Hepatocyte (in vitro differentiated cells): ENCODE measurements around the gene FLVCR2. TPM values are rescaled to one million over a fixed set of nuclear protein-coding genes. Genes with fewer than 3 reads are reported as not detected.

Source experiments
- DNase-seq: peaks from one replicate; pipeline ENCODE4 v3.0.0-alpha.2; 2016; ENCODE audit warnings: low spot score
- H2AFZ ChIP-seq: fragments of 200-600 bp; sonication (generic); 2 replicates; pipeline ENCODE4 v1.6.0; 2016; ENCODE audit warnings: antibody characterized with exemption, mild to moderate bottlenecking
- H3K27ac ChIP-seq: fragments of 200-600 bp; sonication (generic); 2 replicates; pipeline ENCODE4 v1.5.1; 2016; ENCODE audit warnings: mild to moderate bottlenecking
- H3K27me3 ChIP-seq: fragments of 200-600 bp; sonication (generic); 2 replicates; pipeline ENCODE4 v1.6.1; 2016
- H3K36me3 ChIP-seq: fragments of 200-600 bp; sonication (generic); replicated peaks from 2 replicates; pipeline ENCODE4 v1.5.1; 2016; ENCODE audit warnings: low read depth; ENCODE audit not compliant: insufficient read depth
- H3K4me1 ChIP-seq: fragments of 200-600 bp; sonication (generic); 2 replicates; pipeline ENCODE4 v1.5.1; 2016; ENCODE audit warnings: mild to moderate bottlenecking, moderate library complexity; ENCODE audit not compliant: insufficient read depth
- H3K4me2 ChIP-seq: fragments of 200-600 bp; sonication (generic); 2 replicates; pipeline ENCODE4 v1.6.0; 2016
- H3K4me3 ChIP-seq: fragments of 200-600 bp; sonication (generic); 2 replicates; pipeline ENCODE4 v1.5.1; 2016; ENCODE audit warnings: mild to moderate bottlenecking
- H3K79me2 ChIP-seq: fragments of 200-600 bp; sonication (generic); 2 replicates; pipeline ENCODE4 v1.6.0; 2017; ENCODE audit warnings: mild to moderate bottlenecking
- H3K9me2 ChIP-seq: fragments of 200-600 bp; sonication (generic); replicated peaks from 2 replicates; pipeline ENCODE4 v1.6.0; 2017; ENCODE audit warnings: mild to moderate bottlenecking; ENCODE audit not compliant: insufficient read depth
- H3K9me3 ChIP-seq: fragments of 200-600 bp; sonication (generic); 2 replicates; pipeline ENCODE4 v1.5.1; 2016; ENCODE audit warnings: low read depth, mild to moderate bottlenecking
- H4K20me1 ChIP-seq: fragments of 200-600 bp; sonication (generic); 2 replicates; pipeline ENCODE4 v1.6.0; 2016; ENCODE audit warnings: mild to moderate bottlenecking; ENCODE audit not compliant: insufficient read depth, poor library complexity, severe bottlenecking
- CTCF ChIP-seq: fragments of 200-600 bp; sonication (generic); IDR thresholded peaks from 2 replicates; pipeline ENCODE4 v1.5.1; 2016; ENCODE audit warnings: antibody characterized with exemption, mild to moderate bottlenecking; ENCODE audit not compliant: poor library complexity
- EZH2 ChIP-seq: fragments of 200-600 bp; sonication (generic); IDR thresholded peaks from 2 replicates; pipeline ENCODE4 v1.6.1; 2016; ENCODE audit warnings: antibody characterized with exemption, mild to moderate bottlenecking, borderline replicate concordance
- EZH2phosphoT487 ChIP-seq: fragments of 200-600 bp; sonication (generic); IDR thresholded peaks from one replicate; pipeline ENCODE4 v1.6.1; 2018; ENCODE audit warnings: antibody characterized with exemption, mild to moderate bottlenecking, low read depth, moderate library complexity; ENCODE audit not compliant: unreplicated experiment, severe bottlenecking
- WGBS: methylation state at CpG from one replicate; pipeline ENCODE4 v1.1.6; 2016; ENCODE audit warnings: low lambda C conversion rate; ENCODE audit errors: missing lambda C conversion rate; 5-methylcytosine and 5-hydroxymethylcytosine counted together
- polyA plus RNA-seq: library from polyadenylated mRNA; unstranded; fragments of >200 nt; fragmentation: Nextera tagmentation; extraction: Ambion mirVana; gene quantifications from 2 replicates; pipeline ENCODE4 v1.2.1, GENCODE V29; 2016
- total RNA-seq: library from RNA; depleted of rRNA; stranded (reverse); fragments of >200 nt; gene quantifications from 2 replicates; pipeline ENCODE4 v1.2.3, GENCODE V29; 2014

FLVCR2 gene
- total and polyA plus RNA-seq, 2 experiments from 2014 or later = 9.5 to 10.1 TPM

- no peaks in the 10 kb centered on the region for H3K27me3 ChIP-seq
- WGBS = 80% methylated on average over 4 of the region's 4 CpGs
- no peaks in the 10 kb centered on the region for H3K79me2 ChIP-seq
- H2AFZ ChIP-seq = no peak overlapping the region
- TF ChIP-seq EZH2phosphoT487 (no peak), CTCF (no peak), EZH2 (no peak)
- no peak overlapping the region for H3K4me3 ChIP-seq
- H3K27ac ChIP-seq = peak overlapping the region; percentile 37
- H3K9me2 ChIP-seq = no peaks in the 10 kb centered on the region
- no peaks in the 10 kb centered on the region for H4K20me1 ChIP-seq
- H3K4me1 ChIP-seq = peaks cover 4% of the 10 kb centered on the region
- H3K36me3 ChIP-seq = no peaks in the 10 kb centered on the region
- H3K4me2 ChIP-seq = no peak overlapping the region
- H3K9me3 ChIP-seq = no peaks in the 10 kb centered on the region
- no peak for DNase-seq
Measured at GRCh38 chr14:75610834-75611233, 32.4 kb downstream of the FLVCR2 start.

- no peak overlapping the region for H3K27ac ChIP-seq
- no peak for DNase-seq
- no peaks in the 10 kb centered on the region for H3K36me3 ChIP-seq
- H3K4me3 ChIP-seq = no peak overlapping the region
- H3K4me1 ChIP-seq = no peaks in the 10 kb centered on the region
- H4K20me1 ChIP-seq = no peaks in the 10 kb centered on the region
- no peaks in the 10 kb centered on the region for H3K9me2 ChIP-seq
- no peak overlapping the region for H3K4me2 ChIP-seq
- no peaks in the 10 kb centered on the region for H3K9me3 ChIP-seq
- WGBS = 35% methylated on average over 4 of the region's 4 CpGs
- no peaks in the 10 kb centered on the region for H3K79me2 ChIP-seq
- H2AFZ ChIP-seq = no peak overlapping the region
- no peaks in the 10 kb centered on the region for H3K27me3 ChIP-seq
- no peak for TF ChIP-seq EZH2phosphoT487
- no peak for TF ChIP-seq CTCF
- no peak for TF ChIP-seq EZH2
Measured at GRCh38 chr14:75612157-75612556, 33.7 kb downstream of the FLVCR2 start.

GRCh38 chr14:75614179-75614578, 35.8 kb downstream of the FLVCR2 start:
- Histone ChIP-seq H3K9me3 (no peaks in the 10 kb centered on the region), H3K9me2 (no peaks in the 10 kb centered on the region), H3K4me1 (no peaks in the 10 kb centered on the region), H3K4me3 (no peak overlapping the region), H3K4me2 (no peak overlapping the region), H2AFZ (no peak overlapping the region), H3K27ac (no peak overlapping the region), H4K20me1 (no peaks in the 10 kb centered on the region), H3K36me3 (no peaks in the 10 kb centered on the region), H3K27me3 (no peaks in the 10 kb centered on the region), H3K79me2 (no peaks in the 10 kb centered on the region)
- no peak for DNase-seq
- TF ChIP-seq EZH2phosphoT487 = no peak
- no peak for TF ChIP-seq EZH2
- no peak for TF ChIP-seq CTCF
- 60% methylated on average over 4 of the region's 4 CpGs for WGBS

DNA sequence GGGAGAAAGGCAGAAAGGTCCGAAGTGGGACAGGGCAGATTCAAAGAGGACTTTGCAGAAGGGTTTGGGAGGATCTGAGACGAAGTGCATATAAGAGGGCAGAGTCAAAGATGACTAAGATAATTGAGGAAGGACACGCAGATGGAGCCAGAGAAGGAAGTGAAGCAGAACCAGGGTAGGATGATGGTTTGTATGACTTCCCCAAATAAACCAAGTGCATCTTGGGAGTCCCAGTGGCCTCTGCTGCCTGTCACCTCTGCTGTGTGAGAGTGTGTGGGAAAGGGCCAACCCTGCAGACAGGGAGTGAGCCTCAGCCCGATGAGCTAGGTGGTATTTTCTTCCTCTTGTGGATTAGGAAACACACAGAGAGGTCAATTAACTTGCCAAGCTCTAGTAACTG, 36.8 kb downstream of the FLVCR2 start:
- no peak overlapping the region for H2AFZ ChIP-seq
- TF ChIP-seq EZH2phosphoT487 = no peak
- TF ChIP-seq EZH2 = no peak
- no peak for TF ChIP-seq CTCF
- no peak overlapping the region for H3K4me2 ChIP-seq
- 95% methylated on average over 4 of the region's 4 CpGs for WGBS
- no peaks in the 10 kb centered on the region for H3K36me3 ChIP-seq
- peaks cover 3% of the 10 kb centered on the region for H3K4me1 ChIP-seq
- no peaks in the 10 kb centered on the region for H3K9me2 ChIP-seq
- no peak overlapping the region for H3K27ac ChIP-seq
- H3K4me3 ChIP-seq = no peak overlapping the region
- no peaks in the 10 kb centered on the region for H3K27me3 ChIP-seq
- DNase-seq = no peak
- H3K9me3 ChIP-seq = no peaks in the 10 kb centered on the region
- no peaks in the 10 kb centered on the region for H4K20me1 ChIP-seq
- H3K79me2 ChIP-seq = no peaks in the 10 kb centered on the region
